GM23338 (cell line): ENCODE results near the gene CANT1. TPM values are rescaled to one million over a fixed set of nuclear protein-coding genes. Genes with fewer than 3 reads are reported as not detected.
"Not testable (repeated sequence)": the region's sequence is repeated elsewhere in the genome, so short reads cannot be mapped to it uniquely, and the experiment has no call there.

Source experiments
- ATAC-seq: fragments of 200-7000 bp; cut with Tn5 transposase; 3 replicates; pipeline ENCODE4 v1.9.1; 2020
- DNase-seq: peaks from one replicate; pipeline ENCODE4 v3.0.0-alpha.2; 2015; ENCODE audit warnings: low spot score
- H2AFZ ChIP-seq: fragments of 200-600 bp; sonication (generic); 2 replicates; pipeline ENCODE4 v1.8.0; 2016; ENCODE audit warnings: antibody characterized with exemption, mild to moderate bottlenecking, moderate library complexity
- H3F3A ChIP-seq: fragments of 200-600 bp; sonication (generic); replicated peaks from 2 replicates; pipeline ENCODE4 v1.8.0; 2017; ENCODE audit warnings: antibody characterized with exemption, mixed run types, low read depth
- H3K27ac ChIP-seq: fragments of 200-600 bp; sonication (generic); 2 replicates; pipeline ENCODE4 v1.6.1; 2016; ENCODE audit warnings: low read depth
- H3K27me3 ChIP-seq: fragments of 200-600 bp; sonication (generic); 2 replicates; pipeline ENCODE4 v1.8.0; 2016; ENCODE audit warnings: mild to moderate bottlenecking, mixed run types, moderate library complexity; ENCODE audit not compliant: insufficient read depth
- H3K36me3 ChIP-seq: fragments of 200-600 bp; sonication (generic); 2 replicates; pipeline ENCODE4 v1.8.0; 2016; ENCODE audit warnings: mild to moderate bottlenecking; ENCODE audit not compliant: insufficient read depth
- H3K4me1 ChIP-seq: fragments of 200-600 bp; sonication (generic); 2 replicates; pipeline ENCODE4 v1.8.0; 2016; ENCODE audit warnings: mild to moderate bottlenecking, moderate library complexity; ENCODE audit not compliant: insufficient read depth
- H3K4me2 ChIP-seq: fragments of 200-600 bp; sonication (generic); 2 replicates; pipeline ENCODE4 v1.7.1; 2017; ENCODE audit warnings: mixed run types
- H3K4me3 ChIP-seq: fragments of 200-600 bp; sonication (generic); 2 replicates; pipeline ENCODE4 v1.6.1; 2016; ENCODE audit warnings: mixed run types
- H3K79me2 ChIP-seq: fragments of 200-600 bp; sonication (generic); replicated peaks from 2 replicates; pipeline ENCODE4 v1.8.0; 2017; ENCODE audit warnings: mild to moderate bottlenecking; ENCODE audit not compliant: insufficient read depth
- H3K9me2 ChIP-seq: fragments of 200-600 bp; sonication (generic); 2 replicates; pipeline ENCODE4 v1.8.0; 2017; ENCODE audit not compliant: insufficient read depth
- H4K20me1 ChIP-seq: fragments of 200-600 bp; sonication (generic); replicated peaks from 2 replicates; pipeline ENCODE4 v1.8.0; 2017; ENCODE audit warnings: mild to moderate bottlenecking; ENCODE audit not compliant: insufficient read depth
- H3K27ac Mint-ChIP-seq: 2 replicates; pipeline ENCODE4 v1.8.0; 2020; ENCODE audit warnings: inconsistent platforms, mild to moderate bottlenecking, moderate library complexity, mixed read lengths
- H3K27me3 Mint-ChIP-seq: 3 replicates; pipeline ENCODE4 v1.8.0; 2022; ENCODE audit warnings: low read depth, mild to moderate bottlenecking, moderate library complexity, mixed read lengths, inconsistent platforms; ENCODE audit not compliant: insufficient read depth, poor library complexity
- H3K36me3 Mint-ChIP-seq: 3 replicates; pipeline ENCODE4 v1.8.0; 2021; ENCODE audit warnings: low read depth, mild to moderate bottlenecking, inconsistent platforms, moderate library complexity, mixed read lengths
- H3K4me1 Mint-ChIP-seq: 3 replicates; pipeline ENCODE4 v1.8.0; 2020; ENCODE audit warnings: mild to moderate bottlenecking, inconsistent platforms, mixed read lengths
- H3K4me3 Mint-ChIP-seq: 3 replicates; pipeline ENCODE4 v1.8.0; 2021; ENCODE audit warnings: moderate library complexity, mild to moderate bottlenecking, inconsistent platforms, mixed read lengths
- H3K9me3 Mint-ChIP-seq: 3 replicates; pipeline ENCODE4 v1.8.0; 2020; ENCODE audit warnings: moderate library complexity, mild to moderate bottlenecking, inconsistent platforms, mixed read lengths
- CREB1 ChIP-seq: fragments of 250-450 bp; sonication (Bioruptor Pico); IDR thresholded peaks from 2 replicates; pipeline ENCODE4 v1.5.0; 2020; ENCODE audit warnings: low read depth, mild to moderate bottlenecking, moderate library complexity
- CTCF ChIP-seq, 2 experiments: fragments of 200-600 bp in 1 of 2; sonication (generic) in 1 of 2; conservative IDR thresholded peaks; 2 replicates each; pipeline versions ENCODE4 v1.5.1 to v1.6.1; 2016 to 2017; ENCODE audit warnings: antibody characterized with exemption in 2 of 2, low read depth in 2 of 2, mild to moderate bottlenecking in 2 of 2, moderate library complexity in 1 of 2
- ETS1 ChIP-seq: IDR thresholded peaks from 2 replicates; pipeline ENCODE4 v1.6.1; 2016; ENCODE audit warnings: antibody characterized with exemption
- EZH2 ChIP-seq: fragments of 200-600 bp; sonication (generic); IDR thresholded peaks from one replicate; pipeline ENCODE4 v1.8.0; 2017; ENCODE audit warnings: antibody characterized with exemption, mild to moderate bottlenecking, low read depth; ENCODE audit not compliant: unreplicated experiment
- EZH2phosphoT487 ChIP-seq: fragments of 200-600 bp; sonication (generic); IDR thresholded peaks from one replicate; pipeline ENCODE4 v1.8.1; 2018; ENCODE audit warnings: antibody characterized with exemption; ENCODE audit not compliant: unreplicated experiment
- JUNB ChIP-seq: IDR thresholded peaks from one replicate; pipeline ENCODE4 v1.6.1; 2016; ENCODE audit warnings: antibody characterized with exemption; ENCODE audit not compliant: unreplicated experiment
- NANOG ChIP-seq: IDR thresholded peaks from 2 replicates; pipeline ENCODE4 v1.6.1; 2016; ENCODE audit warnings: antibody characterized with exemption, borderline replicate concordance
- POLR2AphosphoS5 ChIP-seq: IDR thresholded peaks from 2 replicates; pipeline ENCODE4 v1.6.1; 2016; ENCODE audit warnings: antibody characterized with exemption, low read depth
- REST ChIP-seq: IDR thresholded peaks from one replicate; pipeline ENCODE4 v1.6.1; 2018; ENCODE audit warnings: antibody characterized with exemption; ENCODE audit not compliant: unreplicated experiment
- STAT1 ChIP-seq: IDR thresholded peaks from one replicate; pipeline ENCODE4 v1.6.1; 2016; ENCODE audit warnings: antibody characterized with exemption; ENCODE audit not compliant: unreplicated experiment
- ZNF114 ChIP-seq: fragments of 250-450 bp; sonication (Bioruptor Pico); IDR thresholded peaks from 2 replicates; pipeline ENCODE4 v1.5.0; 2020; ENCODE audit warnings: mild to moderate bottlenecking, moderate library complexity
- ZNF331 ChIP-seq: fragments of 250-450 bp; sonication (Bioruptor Pico); IDR thresholded peaks from 2 replicates; pipeline ENCODE4 v1.5.0; 2020; ENCODE audit warnings: low read depth, mild to moderate bottlenecking, moderate library complexity
- polyA plus RNA-seq: library from polyadenylated mRNA; unstranded; fragments of >200 nt; fragmentation: Nextera tagmentation; extraction: Ambion mirVana; gene quantifications from 2 replicates; pipeline ENCODE4 v1.2.1, GENCODE V29; 2016
- total RNA-seq: library from RNA; depleted of rRNA; stranded (reverse); fragments of >200 nt; shearing (Covaris generic); gene quantifications from 2 replicates; pipeline ENCODE4 v1.2.3, GENCODE V29; 2014

Gene CANT1
- total and polyA plus RNA-seq, 2 experiments from 2014 or later, result 5.9 to 38.8 TPM

- not testable (repeated sequence) for H3K9me2 ChIP-seq, H3K4me1 ChIP-seq, H3K4me2 ChIP-seq, H3K36me3 Mint-ChIP-seq, H3K4me1 Mint-ChIP-seq, H3K36me3 ChIP-seq, H2AFZ ChIP-seq, H3K27ac Mint-ChIP-seq, H3F3A ChIP-seq, ATAC-seq, H3K4me3 ChIP-seq, H3K4me3 Mint-ChIP-seq, H3K79me2 ChIP-seq, H3K27me3 ChIP-seq, H3K9me3 Mint-ChIP-seq, H3K27ac ChIP-seq, DNase-seq, H4K20me1 ChIP-seq
- H3K27me3 Mint-ChIP-seq, result peaks cover 30% of the 10 kb centered on the region
Observed at GRCh38 chr17:79030636-79031035, 21.1 kb upstream of the CANT1 start.

- Histone ChIP-seq H3F3A (no peaks in the 10 kb centered on the region), H3K4me2 (no peak overlapping the region), H2AFZ (no peak overlapping the region), H3K79me2 (no peaks in the 10 kb centered on the region), H3K4me1 (no peaks in the 10 kb centered on the region; the same call in 1 of the 2 replicates), H3K27me3 (peaks cover 21% of the 10 kb centered on the region), H4K20me1 (no peaks in the 10 kb centered on the region), H3K4me3 (no peak overlapping the region), H3K27ac (no peak overlapping the region), H3K9me2 (no peaks in the 10 kb centered on the region), H3K36me3 (no peaks in the 10 kb centered on the region)
- DNase-seq (no peak), ATAC-seq (no peak)
- Mint-ChIP-seq H3K4me3 (no peak overlapping the region), H3K36me3 (no peaks in the 10 kb centered on the region; the same call in 2 of the 3 replicates), H3K27me3 (peaks cover 36% of the 10 kb centered on the region), H3K27ac (no peak overlapping the region), H3K9me3 (no peaks in the 10 kb centered on the region), H3K4me1 (peaks cover 10% of the 10 kb centered on the region)
- TF ChIP-seq ETS1 (no peak), POLR2AphosphoS5 (no peak), EZH2 (no peak), REST (no peak), JUNB (no peak), ZNF331 (CRISPR knock-in tag) (no peak), CREB1 (CRISPR knock-in tag) (no peak), CTCF (conservative IDR thresholded peaks at IDR 0.05; ENCODE audit: low read depth in 2 of 2) (no peak), ZNF114 (no peak), NANOG (no peak), EZH2phosphoT487 (no peak), STAT1 (no peak)
Observed at GRCh38 chr17:79029327-79030009, 19.9 kb upstream of the CANT1 start.
